HG03520 (cell line): ENCODE data around the gene THSD7A.

Source experiments
- ATAC-seq: cut with Tn5 transposase; IDR thresholded peaks from one replicate; pipeline ENCODE4 v1.9.1; 2021; ENCODE audit warnings: mild to moderate bottlenecking, moderate library complexity; ENCODE audit not compliant: unreplicated experiment

Gene THSD7A

DNA sequence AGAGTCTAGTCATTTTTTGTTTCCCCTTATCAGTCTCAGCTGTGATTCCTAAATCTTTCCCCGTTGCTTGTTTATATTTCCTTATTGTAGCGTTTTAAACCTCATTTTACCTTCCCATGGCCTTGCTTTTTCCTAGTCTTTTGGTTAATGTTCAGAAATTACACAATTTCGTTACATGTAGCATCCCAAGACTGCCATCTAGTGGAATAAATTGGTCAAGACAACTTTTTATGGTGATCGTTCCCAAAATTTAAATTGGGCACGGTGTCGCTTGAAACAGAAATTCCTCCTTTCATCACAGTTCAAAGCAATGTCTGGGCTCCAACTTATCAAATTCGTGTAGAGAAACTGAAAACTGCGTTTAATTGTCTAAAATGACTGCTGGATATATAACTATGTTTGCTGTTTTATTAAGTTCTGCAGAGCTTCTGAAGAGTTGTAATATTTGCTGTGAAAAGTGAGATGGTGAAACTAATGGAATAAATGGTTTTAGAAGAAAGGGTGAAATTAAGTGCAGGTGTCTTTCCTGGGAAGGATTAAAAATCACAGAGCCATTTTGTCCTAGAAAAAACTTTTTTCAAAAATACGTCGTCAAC, 488.1 kb downstream of the THSD7A start:
- ATAC-seq: peak; percentile 46

DNA sequence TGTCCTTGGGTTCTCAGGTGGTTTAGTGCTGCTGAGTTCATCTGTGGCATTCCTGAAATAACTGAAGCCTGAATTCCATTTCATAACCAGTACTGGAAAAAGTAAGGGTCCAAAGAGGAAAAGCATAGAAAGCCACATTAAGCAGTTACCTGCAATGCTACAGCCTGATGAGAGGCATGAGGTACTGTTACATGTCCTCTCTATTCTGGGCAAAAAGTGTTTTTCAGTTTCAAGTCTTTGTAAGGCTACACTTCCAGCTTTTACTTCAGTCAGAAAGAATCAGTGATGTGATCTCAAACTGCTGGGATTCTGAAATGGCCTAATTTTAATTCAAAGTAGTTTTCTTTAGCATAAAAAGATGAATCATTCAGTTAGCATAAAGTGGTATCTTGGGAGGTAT, 488.9 kb downstream of the THSD7A start:
- ATAC-seq: no peak

DNA sequence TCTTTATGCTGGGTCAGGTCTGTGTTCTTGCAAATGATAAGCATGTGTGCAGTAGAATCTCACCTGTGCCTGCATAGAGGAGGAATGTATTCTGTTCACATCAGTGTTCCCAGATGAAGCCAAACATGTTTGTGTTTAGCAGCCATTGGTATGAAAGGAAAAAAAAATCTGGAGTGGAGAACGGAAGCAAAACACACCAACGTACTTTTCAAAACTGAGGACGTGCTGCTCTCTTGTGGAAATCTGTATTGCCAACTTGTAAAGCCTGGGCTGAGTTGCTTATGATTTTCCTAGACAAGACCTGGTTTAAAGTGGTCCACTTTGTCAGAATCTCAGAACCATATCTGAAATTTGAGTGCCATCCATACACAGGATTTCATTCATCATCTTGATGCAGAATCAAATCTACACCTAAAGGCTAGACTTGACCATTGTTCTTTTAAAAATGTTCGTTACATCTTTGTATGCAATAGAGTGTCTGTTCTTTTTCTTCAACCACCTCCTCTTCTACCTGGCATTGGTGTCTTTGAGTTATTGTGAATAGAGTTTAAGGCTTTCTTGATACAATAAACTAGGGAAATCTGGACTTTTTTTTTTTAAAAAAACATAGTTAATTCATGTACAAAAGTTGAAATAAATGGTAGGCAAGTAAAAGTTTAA, 490.6 kb downstream of the THSD7A start:
- ATAC-seq: no peak

DNA sequence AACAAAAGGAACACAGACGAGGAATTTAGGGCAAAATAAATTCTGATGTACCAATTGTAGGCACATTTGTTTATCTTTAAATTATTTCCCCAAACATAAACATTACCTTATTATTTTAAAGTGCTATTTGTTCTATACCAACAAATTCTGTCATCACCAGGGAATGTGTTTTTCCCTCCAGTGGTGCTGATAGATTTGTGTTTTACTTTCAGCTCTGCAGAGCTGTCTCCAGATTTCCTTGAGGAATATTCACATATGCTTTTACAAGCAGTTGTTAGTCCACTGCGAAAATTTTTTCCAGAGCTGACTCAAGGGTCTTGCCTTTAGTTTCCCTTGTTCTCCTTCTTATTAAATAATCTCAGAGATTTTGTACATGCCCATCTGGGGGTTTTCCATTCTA, 495.6 kb downstream of the THSD7A start:
- ATAC-seq: no peak

- no peak for ATAC-seq
These were observed 496.1 kb downstream of the THSD7A start for GRCh38 chr7:11335947-11336346.

- peak; percentile 71 for ATAC-seq
These were observed 499.2 kb downstream of the THSD7A start for GRCh38 chr7:11332865-11333228.

DNA sequence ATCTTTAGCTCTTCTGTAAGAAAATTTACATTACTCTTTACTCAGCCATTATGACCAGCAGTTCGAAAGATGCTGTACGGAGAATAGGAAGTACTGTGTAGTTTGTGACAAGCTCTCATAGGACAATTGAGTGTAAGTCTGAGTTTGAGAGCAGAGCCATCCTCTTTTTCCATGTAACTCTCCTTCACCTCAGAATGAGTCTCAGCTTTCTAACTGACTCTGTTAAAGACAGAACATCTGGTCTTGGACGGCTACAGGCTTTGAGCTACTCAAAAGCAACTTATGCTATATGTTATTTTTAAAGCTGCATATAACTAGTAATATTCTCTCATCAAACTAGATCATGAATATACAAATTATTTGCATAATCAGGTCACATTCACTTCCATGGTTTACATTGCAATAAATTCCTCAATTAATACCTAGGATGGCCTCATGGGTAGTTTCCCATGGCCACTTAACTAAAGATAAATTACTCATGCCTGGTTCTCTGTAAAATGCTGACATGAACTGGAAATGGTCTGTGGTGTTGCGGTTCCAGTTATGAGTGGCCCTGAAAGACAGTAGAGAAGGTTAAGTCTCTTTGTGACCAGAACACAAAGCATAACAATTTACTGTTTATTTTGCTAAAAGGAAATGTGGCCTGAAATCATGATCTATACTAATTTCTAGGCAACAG, 499.7 kb downstream of the THSD7A start:
- peak; percentile 96 for ATAC-seq

GRCh38 chr7:11331128-11332102, 500.6 kb downstream of the THSD7A start:
- no peak for ATAC-seq

- ATAC-seq: no peak
These were observed 501.3 kb downstream of the THSD7A start for GRCh38 chr7:11330717-11331116.

GRCh38 chr7:11330208-11330607, 501.8 kb downstream of the THSD7A start:
- no peak for ATAC-seq

DNA sequence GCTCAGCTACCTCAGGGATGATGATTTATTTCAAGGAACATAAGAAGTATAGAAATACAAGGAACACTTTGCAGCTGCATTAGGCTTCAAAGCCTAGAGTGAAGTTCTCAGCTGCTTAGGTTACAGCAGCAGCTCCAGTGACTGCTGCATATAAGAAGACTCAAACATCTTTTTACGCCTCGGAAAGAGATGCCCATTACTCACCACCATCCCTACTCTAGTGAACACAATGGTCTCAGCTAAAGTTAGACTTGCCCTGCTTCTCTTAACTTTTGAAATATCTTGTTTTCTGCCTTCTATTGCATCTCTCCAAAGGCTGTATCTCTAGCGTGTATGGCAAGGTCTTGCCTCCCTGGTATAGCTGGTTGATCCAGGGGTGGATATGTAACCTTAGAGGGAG, 502.4 kb downstream of the THSD7A start:
- ATAC-seq: no peak

DNA sequence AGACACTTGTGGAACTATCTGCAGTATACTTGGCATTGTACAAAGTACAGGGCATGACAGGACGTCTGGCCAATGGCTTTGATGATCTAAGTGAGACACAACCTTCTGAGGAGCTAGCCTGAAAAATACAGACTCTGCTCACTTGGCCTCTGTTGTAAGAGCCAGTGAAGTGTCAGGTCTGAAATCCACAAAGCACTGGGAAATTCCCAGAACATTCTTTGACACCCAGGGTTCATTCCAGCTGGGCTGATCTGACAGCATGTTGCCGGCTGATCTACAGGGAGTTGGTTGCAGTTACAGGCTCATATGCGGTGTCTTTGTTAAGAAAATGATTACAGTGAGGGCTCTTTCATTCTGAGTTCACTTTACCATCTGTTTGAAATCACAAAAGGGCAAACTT, 503.7 kb downstream of the THSD7A start:
- ATAC-seq: no peak

- no peak for ATAC-seq
These were observed 504.4 kb downstream of the THSD7A start for GRCh38 chr7:11327633-11328032.
